GM18502 (cell line): ENCODE measurements around the gene TRIM14.

Source experiments
- ATAC-seq: cut with Tn5 transposase; IDR thresholded peaks from one replicate; pipeline ENCODE4 v1.9.1; 2021; ENCODE audit warnings: mild to moderate bottlenecking; ENCODE audit not compliant: unreplicated experiment, poor library complexity

The TRIM14 gene

GRCh38 chr9:98118640-98119601, at the start of gene TRIM14:
TRIM14 (minus strand) TSS chr9:98119222; CDS start chr9:98119188, 34 bp downstream.
- ATAC-seq = peak; percentile 64

DNA sequence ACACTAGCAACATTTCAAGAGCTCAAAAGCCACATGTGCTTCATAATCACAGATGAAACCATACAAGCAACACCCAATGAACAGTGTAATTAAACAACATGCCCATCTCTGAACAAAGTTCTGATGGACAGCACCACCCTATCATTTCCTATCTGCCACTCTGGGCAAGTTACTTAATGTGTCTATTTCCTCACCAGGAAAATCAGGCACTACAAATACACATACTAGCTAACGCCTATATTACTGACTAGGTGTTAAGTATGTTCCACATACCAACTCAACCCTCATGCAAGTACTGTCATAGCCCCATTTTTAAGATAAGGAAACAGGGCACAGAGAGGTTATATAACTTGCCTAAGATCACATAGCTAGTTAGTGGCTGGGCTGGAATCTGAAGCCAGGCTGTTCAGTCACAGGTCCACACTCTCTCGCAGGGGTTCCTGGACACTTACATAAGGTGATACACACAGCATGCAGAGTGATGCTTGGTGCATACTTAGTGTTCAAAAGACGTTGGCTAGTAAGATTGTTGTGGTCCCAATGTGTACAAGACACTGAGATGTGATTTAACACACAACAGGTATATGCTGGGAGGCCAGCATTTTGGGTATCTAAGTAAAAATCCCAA, 49.2 kb upstream of the TRIM14 start:
- no peak for ATAC-seq

DNA sequence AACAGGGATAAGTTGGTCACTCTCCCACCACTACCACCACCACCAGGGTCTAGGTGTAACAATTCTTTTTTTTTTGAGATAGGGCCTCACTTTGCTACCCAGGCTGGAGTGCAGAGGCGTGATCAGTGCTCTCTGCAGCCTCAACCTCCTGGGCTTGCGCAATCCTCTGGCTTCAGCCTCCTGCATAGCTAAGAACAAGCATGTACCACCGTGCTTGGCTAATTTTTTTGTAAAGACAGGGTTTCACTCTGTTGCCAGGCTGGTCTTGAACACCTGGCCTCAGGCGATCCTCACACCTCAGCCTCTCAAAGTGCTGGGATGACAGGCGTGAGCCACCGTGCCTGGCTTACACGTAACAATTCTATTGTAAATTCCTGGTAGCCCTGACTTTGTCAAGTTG, 45.9 kb upstream of the TRIM14 start:
- ATAC-seq = no peak

DNA sequence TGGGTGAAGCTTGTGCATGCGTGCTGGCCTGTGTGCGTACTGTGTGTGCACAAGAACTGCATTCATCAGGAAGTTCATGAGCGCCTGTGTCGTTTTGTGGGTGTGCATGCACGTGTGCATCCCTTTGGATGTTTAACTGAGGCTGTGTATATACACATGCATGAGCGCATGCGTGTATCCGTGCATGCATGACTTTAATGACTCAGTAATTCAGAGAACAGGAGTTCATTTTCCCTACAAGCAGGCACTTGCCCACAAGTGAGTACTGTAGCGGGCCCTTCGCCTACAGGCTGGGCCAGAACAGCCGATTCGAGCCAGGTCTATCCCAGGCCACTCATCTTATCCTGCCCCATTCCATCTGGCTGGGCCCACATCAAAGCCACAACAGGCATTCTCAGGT, 43.6 kb upstream of the TRIM14 start:
- ATAC-seq = no peak

GRCh38 chr9:98161851-98162250, 42.8 kb upstream of the TRIM14 start:
- no peak for ATAC-seq

GRCh38 chr9:98159790-98160189, 40.8 kb upstream of the TRIM14 start:
- ATAC-seq = no peak

DNA sequence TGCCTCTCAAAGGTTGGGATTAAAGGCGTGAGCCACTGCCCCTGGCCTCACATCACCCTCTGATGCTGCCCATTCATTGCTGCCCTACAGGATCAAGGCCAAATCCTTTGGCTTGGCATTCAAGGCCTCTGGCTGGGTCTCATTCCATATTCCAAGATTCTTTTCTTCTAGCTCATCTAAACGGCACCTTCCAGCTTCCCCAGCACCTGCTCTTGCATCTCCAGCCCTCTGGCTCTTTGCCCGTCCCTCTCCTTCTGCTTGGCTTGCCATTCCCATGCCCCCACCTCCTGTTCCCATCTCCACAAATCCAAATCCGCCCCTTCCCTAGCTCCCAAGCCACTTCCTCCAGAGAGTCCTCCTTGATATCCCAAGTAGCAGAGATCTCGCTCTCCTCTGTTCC, 40.3 kb upstream of the TRIM14 start:
- no peak for ATAC-seq

DNA sequence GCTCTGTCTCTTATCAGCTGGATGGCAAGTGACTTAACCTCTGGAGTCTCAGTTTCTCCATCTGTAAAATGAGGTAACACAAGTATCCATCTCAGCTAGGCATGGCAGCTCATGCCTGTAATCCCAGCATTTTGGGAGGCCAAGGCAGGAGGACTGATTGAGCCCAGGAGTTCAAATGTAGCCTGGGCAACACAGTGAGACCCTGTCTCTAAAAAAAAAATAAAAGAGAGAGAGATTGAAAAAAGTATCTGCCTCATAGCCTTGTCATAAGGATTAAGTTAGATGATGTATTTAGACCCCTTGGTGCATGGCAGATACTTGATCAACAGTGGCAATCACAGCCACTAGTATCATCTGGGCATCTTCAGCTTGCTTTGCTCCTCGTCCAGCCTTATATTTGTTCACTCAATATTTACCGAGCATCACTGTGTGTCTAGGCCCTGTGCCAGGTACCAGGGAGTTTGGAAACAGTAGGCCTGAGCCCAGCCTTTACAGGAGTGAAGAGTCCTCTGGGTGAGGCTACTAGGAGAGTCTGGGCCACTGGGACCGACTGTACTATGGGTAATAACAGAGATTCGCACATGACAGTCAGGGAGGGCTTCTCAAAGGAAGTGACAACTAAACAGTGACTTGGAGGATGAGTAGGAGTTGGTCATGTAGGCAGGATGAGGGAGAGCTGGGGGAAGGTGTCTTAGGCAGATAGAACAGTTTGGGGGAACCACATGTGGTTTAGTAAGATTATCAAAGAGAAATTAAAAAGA, 39.2 kb upstream of the TRIM14 start:
- no peak for ATAC-seq

DNA sequence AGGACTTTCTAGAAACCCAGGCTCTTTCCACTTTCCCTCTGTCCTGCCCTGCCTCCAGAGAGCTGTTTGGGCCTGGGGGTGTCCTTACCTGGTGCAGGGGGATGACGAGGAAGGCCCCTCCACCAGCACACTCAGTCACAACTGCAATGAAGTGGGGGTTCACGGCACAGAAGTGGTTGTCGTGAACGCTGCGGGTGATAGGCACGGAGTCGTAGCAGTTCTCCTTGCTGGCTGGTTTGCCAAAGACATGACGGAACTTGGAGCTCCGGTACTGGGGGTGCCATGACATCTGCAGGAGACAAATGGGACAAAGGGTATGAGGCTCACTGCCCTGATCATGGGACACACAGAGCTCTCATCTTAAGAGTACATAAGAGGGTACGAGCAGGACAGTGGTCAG, 38.4 kb upstream of the TRIM14 start:
- no peak for ATAC-seq

DNA sequence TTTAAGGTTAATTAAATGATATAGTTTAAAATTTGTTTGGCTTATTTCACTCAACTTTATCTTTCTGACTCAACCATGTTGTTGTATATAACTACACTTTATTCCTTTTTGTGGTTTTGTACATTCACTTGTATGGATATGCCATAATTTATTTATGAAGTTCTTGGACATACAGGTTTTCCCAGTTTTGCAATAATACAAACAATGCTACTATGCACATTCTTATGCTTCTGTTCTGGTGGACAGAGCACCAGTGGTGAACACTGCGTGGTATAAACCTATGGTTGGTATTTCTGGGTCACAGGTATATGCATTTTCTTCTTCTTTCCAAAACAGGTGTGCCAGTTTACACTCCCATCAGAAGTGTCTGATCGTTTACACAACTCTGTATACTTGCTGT, 35.7 kb upstream of the TRIM14 start:
- ATAC-seq = no peak

DNA sequence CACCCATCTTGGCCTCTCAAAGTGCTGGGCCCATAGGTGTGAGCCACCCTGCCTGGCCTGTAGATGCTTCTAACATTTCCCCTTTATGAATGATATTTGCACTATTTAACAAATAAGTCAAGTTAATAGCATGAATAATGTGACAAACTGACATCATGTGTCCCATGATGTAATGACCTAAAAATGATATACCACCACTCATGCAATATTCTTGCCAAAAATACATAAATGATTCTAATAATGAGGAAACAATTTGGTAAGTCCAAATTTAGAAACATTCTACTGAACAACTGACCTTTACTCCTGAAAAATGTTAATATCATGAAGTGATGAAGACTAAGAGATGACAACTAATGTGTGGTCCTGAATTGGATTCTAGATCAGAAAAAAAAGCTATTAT, 33.5 kb upstream of the TRIM14 start:
- ATAC-seq = no peak

DNA sequence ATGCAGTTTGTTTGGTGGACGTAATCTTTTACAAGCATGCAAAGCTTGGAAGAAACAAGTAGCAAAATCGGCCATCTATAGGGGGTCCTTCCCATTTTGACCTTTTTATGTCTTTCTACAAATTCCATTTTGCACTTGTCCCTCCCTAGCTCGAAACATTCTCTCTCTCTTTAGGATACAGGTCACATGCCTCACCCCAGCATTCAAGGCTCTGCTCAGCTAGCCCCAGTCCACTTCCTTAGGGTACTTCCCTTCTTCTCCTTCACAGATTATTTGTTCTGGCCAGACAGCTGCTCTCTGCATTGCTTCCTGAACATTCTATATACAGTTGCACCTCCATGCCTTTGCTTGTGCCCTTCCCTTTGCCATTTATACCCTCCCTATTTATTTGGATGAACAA, 31.7 kb upstream of the TRIM14 start:
- ATAC-seq = no peak

DNA sequence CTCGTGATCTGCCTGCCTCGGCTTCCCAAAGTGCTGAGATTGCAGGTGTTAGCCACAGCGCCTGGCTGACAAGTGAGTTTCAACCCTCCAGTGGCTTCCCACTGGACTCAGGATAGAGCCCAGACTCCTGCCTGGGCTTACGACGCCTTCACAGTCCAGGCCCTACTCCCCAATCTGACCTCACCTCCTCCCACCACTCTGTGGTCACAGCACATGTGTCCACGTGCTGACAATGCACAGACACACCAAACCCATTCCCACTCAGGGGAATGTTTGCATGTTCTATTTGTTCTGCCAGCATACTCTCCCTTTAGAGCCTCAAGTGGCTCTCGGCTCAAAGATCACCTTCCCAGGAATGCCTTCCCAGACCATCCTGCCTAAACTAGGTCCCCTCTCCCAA, 31.1 kb upstream of the TRIM14 start:
- no peak for ATAC-seq

DNA sequence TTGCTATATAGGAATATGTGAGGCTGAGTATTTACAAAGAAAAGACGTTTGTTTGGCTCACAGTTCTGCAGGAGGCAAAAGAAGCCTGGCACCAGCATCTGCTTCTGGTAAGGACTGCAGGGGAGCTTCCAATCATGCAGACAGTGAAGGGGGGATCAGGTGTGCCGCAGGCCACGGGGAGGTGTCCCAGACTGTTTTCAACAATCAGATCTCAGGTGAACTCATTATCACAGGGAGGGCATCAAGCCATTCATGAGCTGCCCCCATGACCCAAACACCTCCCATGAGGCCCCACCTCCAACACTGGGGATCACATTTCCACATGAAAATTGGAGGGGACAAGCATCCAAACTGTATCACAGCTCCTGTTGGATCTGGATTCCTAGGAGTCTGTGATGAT, 30.4 kb upstream of the TRIM14 start:
- ATAC-seq = no peak

DNA sequence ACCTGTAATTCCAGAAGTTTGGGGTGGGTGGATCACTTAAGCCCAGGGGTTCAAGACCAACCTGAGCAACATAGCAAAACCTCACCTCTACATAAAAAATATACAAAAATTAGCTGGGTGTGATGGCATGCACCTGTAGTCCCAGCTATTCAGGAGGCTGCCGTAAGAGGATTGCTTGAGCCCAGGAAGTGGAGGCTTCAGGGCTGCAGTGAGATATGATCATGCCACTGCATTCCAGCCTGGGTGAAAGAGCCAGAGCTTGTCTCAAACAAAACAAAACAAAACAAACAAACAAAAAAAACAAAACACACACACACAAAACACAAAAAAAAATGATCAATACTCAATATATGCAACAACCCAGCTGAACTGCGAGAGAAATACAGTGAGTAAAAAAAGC, 29.5 kb upstream of the TRIM14 start:
- ATAC-seq = no peak

GRCh38 chr9:98147582-98147981, 28.6 kb upstream of the TRIM14 start:
- ATAC-seq = no peak

GRCh38 chr9:98146101-98146991, 27.3 kb upstream of the TRIM14 start:
- ATAC-seq = peak; percentile 56

GRCh38 chr9:98144631-98145030, 25.6 kb upstream of the TRIM14 start:
- no peak for ATAC-seq

- ATAC-seq = no peak
Measured at GRCh38 chr9:98144076-98144475, 25.1 kb upstream of the TRIM14 start.

- no peak for ATAC-seq
Measured at GRCh38 chr9:98142925-98143481, 24.0 kb upstream of the TRIM14 start.
